A673 (cell line): ENCODE data around the gene HEMK1.

Experiments
- EZH2 ChIP-seq: fragments of 200-600 bp; sonication (generic); IDR thresholded peaks from 2 replicates; pipeline ENCODE4 v1.6.1; 2017; ENCODE audit warnings: borderline replicate concordance, low read depth, mild to moderate bottlenecking, mixed read lengths, antibody characterized with exemption, low read length; ENCODE audit not compliant: poor library complexity, severe bottlenecking
- TF ChIP-seq, protein P1 (sequence below): fragments of 300-800, 200-600 bp; sonication (generic); conservative IDR thresholded peaks from 2 replicates; pipeline ENCODE4 v1.5.1; 2017; ENCODE audit warnings: low read depth, mild to moderate bottlenecking, antibody characterized with exemption, low read length, moderate library complexity, mixed read lengths

DNA sequence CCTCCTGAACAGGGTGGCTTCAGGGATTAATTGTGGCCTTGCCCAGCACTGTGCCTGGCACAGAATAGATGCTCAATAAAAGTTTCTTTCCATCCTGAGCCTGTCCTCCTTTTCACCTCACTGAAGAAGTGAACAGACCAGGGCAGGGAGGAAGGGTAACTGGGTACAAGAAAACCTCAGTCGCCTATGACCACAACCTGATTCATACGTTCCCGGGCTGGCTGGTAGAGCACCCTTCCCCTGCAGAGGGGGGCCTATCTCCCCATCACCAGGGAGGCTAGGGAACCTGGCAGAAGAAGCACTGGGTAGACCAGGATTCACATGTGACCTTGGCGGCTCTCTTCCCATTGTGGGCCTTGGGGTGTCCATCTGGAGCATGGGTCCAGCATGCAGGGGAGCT is 38.1 kb upstream of the HEMK1 start:
- TF ChIP-seq, protein P1, sequence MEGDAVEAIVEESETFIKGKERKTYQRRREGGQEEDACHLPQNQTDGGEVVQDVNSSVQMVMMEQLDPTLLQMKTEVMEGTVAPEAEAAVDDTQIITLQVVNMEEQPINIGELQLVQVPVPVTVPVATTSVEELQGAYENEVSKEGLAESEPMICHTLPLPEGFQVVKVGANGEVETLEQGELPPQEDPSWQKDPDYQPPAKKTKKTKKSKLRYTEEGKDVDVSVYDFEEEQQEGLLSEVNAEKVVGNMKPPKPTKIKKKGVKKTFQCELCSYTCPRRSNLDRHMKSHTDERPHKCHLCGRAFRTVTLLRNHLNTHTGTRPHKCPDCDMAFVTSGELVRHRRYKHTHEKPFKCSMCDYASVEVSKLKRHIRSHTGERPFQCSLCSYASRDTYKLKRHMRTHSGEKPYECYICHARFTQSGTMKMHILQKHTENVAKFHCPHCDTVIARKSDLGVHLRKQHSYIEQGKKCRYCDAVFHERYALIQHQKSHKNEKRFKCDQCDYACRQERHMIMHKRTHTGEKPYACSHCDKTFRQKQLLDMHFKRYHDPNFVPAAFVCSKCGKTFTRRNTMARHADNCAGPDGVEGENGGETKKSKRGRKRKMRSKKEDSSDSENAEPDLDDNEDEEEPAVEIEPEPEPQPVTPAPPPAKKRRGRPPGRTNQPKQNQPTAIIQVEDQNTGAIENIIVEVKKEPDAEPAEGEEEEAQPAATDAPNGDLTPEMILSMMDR, result no peak
- TF ChIP-seq EZH2, result no peak
